Measurements from ENCODE around the gene GNAQ. TPM values are rescaled to one million over a fixed set of nuclear protein-coding genes. Genes with fewer than 3 reads are reported as not detected.
A peak's percentile ranks its signal among the peaks of the same experiment; 100 is the strongest.

GNAQ gene
- total RNA-seq, 1 donor, result 58.0 TPM

DNA sequence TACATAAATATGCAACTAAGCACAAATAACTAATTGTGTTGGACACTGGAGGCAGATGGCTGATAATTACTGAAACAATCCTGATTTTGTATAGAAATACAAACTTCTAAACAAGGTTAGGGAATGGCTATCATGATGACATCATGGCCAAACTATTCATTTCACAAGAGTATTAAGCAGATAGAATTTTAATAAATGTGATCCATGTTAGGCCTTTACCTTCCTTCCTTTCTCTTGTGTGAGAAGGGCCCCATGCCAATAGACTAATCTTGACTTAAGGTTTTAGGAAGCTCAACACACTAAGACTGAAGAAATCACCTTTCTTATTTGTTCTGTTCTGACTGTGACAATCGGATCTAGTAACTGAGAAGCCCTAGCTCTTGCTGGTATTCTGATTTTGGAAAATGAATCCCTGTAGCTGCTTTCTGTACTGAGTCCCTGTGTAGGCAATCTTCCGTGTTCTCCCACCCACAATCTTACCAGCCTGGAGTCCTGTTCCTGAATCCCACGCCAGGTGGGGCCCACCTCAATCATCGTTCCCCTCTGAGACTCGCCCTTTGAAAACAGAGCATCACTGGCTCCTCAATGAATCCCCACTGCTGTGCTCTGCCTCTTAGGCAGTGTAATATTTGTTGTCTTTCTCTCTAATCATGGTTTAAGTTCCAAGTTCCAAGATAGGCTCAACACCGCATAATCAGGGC is 214.8 kb downstream of the GNAQ start:
- TF ChIP-seq, protein P1, sequence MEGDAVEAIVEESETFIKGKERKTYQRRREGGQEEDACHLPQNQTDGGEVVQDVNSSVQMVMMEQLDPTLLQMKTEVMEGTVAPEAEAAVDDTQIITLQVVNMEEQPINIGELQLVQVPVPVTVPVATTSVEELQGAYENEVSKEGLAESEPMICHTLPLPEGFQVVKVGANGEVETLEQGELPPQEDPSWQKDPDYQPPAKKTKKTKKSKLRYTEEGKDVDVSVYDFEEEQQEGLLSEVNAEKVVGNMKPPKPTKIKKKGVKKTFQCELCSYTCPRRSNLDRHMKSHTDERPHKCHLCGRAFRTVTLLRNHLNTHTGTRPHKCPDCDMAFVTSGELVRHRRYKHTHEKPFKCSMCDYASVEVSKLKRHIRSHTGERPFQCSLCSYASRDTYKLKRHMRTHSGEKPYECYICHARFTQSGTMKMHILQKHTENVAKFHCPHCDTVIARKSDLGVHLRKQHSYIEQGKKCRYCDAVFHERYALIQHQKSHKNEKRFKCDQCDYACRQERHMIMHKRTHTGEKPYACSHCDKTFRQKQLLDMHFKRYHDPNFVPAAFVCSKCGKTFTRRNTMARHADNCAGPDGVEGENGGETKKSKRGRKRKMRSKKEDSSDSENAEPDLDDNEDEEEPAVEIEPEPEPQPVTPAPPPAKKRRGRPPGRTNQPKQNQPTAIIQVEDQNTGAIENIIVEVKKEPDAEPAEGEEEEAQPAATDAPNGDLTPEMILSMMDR (IDR thresholded peaks at IDR 0.05; ENCODE audit: insufficient read depth, low read length), result no peak
- DNase-seq (ENCODE audit: low read depth), result peak; percentile 52
- no peak overlapping the region for H3K4me3 ChIP-seq (ENCODE audit: low read depth, low read length)

DNA sequence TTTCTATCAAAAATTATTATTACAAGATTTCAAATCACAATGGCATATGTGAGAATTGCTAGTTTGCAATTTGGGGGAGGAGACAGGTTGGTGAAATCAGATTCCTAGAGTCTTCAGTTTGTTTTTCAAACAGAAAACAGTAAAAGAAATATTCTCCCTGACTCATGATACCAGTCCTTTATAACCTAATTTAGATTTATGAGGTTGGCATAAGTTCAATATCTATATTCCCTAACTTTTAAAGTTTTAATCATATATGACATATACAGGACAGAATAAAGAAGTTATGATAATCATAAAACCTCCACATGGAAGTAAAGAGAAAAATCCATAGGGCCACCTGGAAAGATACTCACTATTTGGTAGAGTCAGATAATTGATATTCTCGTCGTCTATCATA is 216.4 kb downstream of the GNAQ start:
- TF ChIP-seq, protein P1 (IDR thresholded peaks at IDR 0.05; ENCODE audit: insufficient read depth, low read length), result no peak
- DNase-seq (ENCODE audit: low read depth), result no peak
- no peak overlapping the region for H3K4me3 ChIP-seq (ENCODE audit: low read depth, low read length)

DNA sequence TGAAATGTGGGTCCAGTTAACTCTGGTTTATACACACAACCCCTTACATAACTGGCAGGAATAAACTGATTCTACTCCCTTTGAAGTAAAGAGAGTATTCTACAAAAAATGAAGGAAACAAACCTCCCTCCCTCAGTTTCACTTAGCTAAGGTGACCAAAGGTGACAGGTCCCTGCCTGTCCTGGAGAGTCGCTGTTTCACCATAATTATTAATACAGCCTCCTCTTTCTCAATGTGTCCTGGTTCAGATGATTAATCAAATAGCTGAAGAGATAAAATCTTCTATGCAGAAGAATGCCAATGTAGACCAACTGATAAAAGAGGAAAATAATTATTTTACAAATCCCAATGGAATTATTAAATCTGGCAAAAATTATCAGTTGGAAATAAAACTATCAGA is 219.8 kb downstream of the GNAQ start:
- TF ChIP-seq, protein P1 (IDR thresholded peaks at IDR 0.05; ENCODE audit: insufficient read depth, low read length), result no peak
- no peak for DNase-seq (ENCODE audit: low read depth)
- no peak overlapping the region for H3K4me3 ChIP-seq (ENCODE audit: low read depth, low read length)

DNA sequence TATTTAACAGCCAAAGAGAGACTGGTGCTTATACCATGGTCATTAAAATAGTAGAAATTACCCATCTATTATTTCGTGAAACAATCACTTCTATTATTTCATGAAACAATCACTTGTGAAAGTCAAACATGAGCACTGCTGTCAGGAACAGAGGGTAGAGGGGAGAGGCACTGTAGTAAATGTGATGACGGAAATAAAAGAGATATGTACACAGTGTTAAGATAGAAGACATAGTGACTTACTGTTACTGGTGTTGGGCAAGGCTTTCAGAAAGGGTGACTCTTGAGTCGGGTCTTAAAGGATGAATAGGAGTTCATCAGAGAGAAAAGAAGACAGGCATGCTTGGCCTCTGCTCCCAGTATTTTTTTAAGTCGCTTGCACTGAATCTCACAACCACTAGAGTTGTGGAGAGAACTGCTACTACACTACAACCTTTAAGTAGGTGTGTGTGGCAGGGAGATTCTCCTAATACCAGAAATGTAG is 220.9 kb downstream of the GNAQ start:
- no peak overlapping the region for H3K4me3 ChIP-seq (ENCODE audit: low read depth, low read length)
- no peak for DNase-seq (ENCODE audit: low read depth)
- TF ChIP-seq, protein P1 (IDR thresholded peaks at IDR 0.05; ENCODE audit: insufficient read depth, low read length), result no peak

- no peak for DNase-seq (ENCODE audit: low read depth)
- TF ChIP-seq, protein P1 (IDR thresholded peaks at IDR 0.05; ENCODE audit: insufficient read depth, low read length), result no peak
- no peak overlapping the region for H3K4me3 ChIP-seq (ENCODE audit: low read depth, low read length)
These were observed 221.6 kb downstream of the GNAQ start for GRCh38 chr9:77810047-77810446.

DNA sequence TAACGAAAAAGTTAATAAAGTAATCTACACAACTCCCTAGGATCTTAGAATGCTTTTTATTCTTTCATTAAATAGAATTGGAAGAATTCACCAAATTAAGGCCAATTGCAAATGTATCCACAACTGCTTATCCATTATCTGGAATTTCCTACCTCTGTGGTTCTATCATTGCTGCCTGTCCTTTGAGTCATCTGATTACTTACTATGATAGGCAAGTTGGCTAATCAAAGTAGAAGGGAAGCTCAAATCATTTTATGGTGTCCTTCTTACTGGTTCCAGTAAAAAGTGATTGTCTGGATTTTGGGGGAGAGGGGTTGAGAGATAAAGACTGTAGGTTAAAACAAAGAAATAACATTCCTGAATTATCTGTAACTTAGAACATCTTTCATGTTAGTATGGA is 222.1 kb downstream of the GNAQ start:
- DNase-seq (ENCODE audit: low read depth), result peak; percentile 48
- H3K4me3 ChIP-seq (ENCODE audit: low read depth, low read length), result no peak overlapping the region
- TF ChIP-seq, protein P1 (IDR thresholded peaks at IDR 0.05; ENCODE audit: insufficient read depth, low read length), result no peak

DNA sequence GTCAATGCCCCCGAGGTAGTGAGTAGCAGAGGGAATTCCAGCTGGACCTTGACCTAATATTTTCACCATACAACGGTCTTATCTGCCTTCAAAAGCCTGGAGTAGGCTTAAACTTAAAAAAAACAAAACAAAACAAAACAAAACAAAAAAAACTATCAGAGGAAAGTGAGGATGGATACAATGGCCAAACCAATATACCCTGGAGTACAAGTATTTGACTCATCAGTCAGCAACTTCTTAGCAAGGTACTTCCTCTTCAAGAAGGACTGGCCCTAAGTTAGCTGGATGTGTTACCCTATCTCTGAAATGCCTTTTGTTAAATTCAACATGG is 222.9 kb downstream of the GNAQ start:
- TF ChIP-seq, protein P1 (IDR thresholded peaks at IDR 0.05; ENCODE audit: insufficient read depth, low read length), result no peak
- no peak overlapping the region for H3K4me3 ChIP-seq (ENCODE audit: low read depth, low read length)
- no peak for DNase-seq (ENCODE audit: low read depth)

Data from fibroblast of the aortic adventitia (primary cell).